T-helper 2 cell treated with Interferon-gamma antibody and Interleukin-4, amounts not matched to agents 5 μg/mL and 100 μg/mL, for 36 hours (primary cell): ENCODE measurements around the gene PAEP.

Source experiments
- DNase-seq: peaks from one replicate; pipeline ENCODE4 v3.0.0; 2021; ENCODE audit warnings: low spot score
- H3K27ac Mint-ChIP-seq: one replicate; pipeline ENCODE4 v1.8.0; 2021; ENCODE audit warnings: mild to moderate bottlenecking, mixed read lengths
- H3K27me3 Mint-ChIP-seq: one replicate; pipeline ENCODE4 v1.8.0; 2021; ENCODE audit warnings: low read depth, mixed read lengths
- H3K36me3 Mint-ChIP-seq: one replicate; pipeline ENCODE4 v1.8.0; 2021; ENCODE audit warnings: low read depth, mixed read lengths
- H3K4me1 Mint-ChIP-seq: one replicate; pipeline ENCODE4 v1.8.0; 2021; ENCODE audit warnings: low read depth, mixed read lengths
- H3K4me3 Mint-ChIP-seq: one replicate; pipeline ENCODE4 v1.8.0; 2022; ENCODE audit warnings: mild to moderate bottlenecking, moderate library complexity, mixed read lengths
- H3K9me3 Mint-ChIP-seq: one replicate; pipeline ENCODE4 v1.8.0; 2021; ENCODE audit warnings: mixed read lengths

Gene PAEP

DNA sequence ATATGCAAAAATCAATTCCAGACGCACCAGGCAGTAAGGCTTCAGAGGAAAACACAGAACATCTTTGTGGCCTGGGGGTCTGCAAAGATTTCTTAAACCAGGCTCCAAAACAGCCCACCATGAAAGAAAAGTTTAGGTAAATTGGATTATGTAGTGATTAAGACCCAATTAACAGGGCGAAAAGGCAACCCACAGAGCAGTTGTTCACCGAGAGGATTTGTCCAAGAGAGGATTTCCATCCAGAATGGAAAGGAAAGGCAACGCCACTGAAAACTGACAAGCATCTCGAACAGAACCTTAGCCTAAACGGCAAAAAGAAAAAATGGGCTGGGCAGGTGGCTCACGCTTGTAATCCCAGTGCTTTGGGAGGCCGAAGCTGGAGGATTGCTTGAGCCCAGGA lies 40.4 kb downstream of the PAEP start:
- Mint-ChIP-seq H3K4me3 (no peak overlapping the region), H3K27ac (no peak overlapping the region), H3K36me3 (no peaks in the 10 kb centered on the region), H3K9me3 (no peaks in the 10 kb centered on the region), H3K4me1 (no peaks in the 10 kb centered on the region), H3K27me3 (peaks cover 7% of the 10 kb centered on the region)
- no peak for DNase-seq

DNA sequence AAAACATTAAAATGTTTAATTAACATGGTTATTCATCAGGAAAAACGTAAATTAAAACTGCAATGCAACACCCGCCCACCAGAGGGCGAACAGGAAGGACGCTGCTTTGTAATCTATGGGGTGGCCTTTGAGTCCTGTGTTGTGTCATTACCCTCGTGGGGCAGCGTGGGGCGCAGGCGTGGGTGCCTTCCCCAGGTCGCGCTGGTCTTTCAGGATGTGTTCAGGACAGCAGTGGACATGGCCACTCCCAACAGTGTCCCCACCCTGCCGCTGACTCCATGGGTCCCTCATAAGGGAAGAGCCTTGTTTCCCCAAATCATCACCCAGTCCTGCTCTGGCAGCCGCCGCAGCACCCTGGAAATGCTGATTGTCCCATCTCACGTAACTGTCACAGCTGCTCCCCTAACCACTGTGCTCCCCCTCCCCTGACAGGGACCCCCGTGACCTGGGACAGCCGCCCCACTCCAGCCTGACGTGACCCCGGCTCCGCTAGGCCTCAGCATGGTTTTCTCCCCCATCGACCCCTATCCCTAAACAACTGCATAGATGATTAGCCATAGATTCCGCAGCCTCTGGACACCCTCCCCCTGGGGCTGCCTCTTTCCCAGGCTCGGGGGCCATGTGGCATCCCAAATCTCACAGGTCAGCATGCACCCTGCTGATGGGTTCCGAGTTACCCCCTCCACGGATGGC lies 41.4 kb downstream of the PAEP start:
- H3K36me3 Mint-ChIP-seq = no peaks in the 10 kb centered on the region
- H3K27ac Mint-ChIP-seq = no peak overlapping the region
- no peaks in the 10 kb centered on the region for H3K4me1 Mint-ChIP-seq
- peak; percentile 30 for DNase-seq
- H3K9me3 Mint-ChIP-seq = no peaks in the 10 kb centered on the region
- peaks cover 6% of the 10 kb centered on the region for H3K27me3 Mint-ChIP-seq
- H3K4me3 Mint-ChIP-seq = no peak overlapping the region

DNA sequence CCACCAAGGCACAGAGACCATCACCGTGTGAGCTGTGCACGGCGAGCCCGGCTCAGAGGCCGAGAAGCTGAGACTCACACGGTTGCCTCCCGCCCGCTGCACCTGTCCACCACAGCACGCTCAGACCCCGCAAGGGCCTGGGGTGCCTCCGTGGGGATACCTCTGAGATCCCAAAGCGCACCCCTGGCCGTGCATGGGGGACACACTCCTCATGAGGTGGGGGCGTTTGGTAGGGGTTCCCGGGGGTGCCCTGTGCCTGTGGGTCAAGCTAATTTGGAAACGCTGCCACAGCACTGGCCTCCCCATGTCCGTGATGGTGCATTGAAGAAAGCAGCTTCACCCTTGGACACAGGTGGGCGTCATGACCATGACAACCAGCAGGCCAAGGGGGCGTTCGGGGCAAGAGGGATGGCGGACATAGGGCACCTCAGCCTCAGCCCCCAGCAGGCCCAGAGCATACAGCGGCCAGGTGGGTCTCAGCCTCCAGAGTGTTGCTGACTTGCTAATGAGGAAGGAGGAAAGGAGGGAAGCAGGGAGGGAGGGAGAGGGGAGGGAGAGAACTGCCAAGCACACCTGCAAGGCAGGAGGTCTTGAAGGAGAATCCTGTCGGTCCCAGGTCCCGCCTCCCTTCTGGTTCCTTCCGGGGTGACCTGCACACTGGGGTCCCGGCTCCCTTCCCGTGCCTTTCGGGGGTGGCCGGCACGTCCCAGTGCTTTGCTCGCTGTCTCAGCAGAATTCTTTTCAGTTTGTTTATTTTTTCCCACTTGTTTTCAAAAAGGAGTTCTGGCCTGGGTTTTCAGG lies 43.1 kb downstream of the PAEP start:
- H3K36me3 Mint-ChIP-seq = no peaks in the 10 kb centered on the region
- no peak overlapping the region for H3K4me3 Mint-ChIP-seq
- peaks cover 3% of the 10 kb centered on the region for H3K27me3 Mint-ChIP-seq
- no peak overlapping the region for H3K27ac Mint-ChIP-seq
- no peaks in the 10 kb centered on the region for H3K9me3 Mint-ChIP-seq
- H3K4me1 Mint-ChIP-seq = no peaks in the 10 kb centered on the region
- no peak for DNase-seq

GRCh38 chr9:135605238-135605781 lies 43.8 kb downstream of the PAEP start:
- Mint-ChIP-seq H3K27me3 (peaks cover 2% of the 10 kb centered on the region), H3K9me3 (no peaks in the 10 kb centered on the region), H3K4me3 (no peak overlapping the region), H3K36me3 (no peaks in the 10 kb centered on the region), H3K4me1 (no peaks in the 10 kb centered on the region), H3K27ac (no peak overlapping the region)
- DNase-seq = no peak

GRCh38 chr9:135606885-135607259 lies 45.3 kb downstream of the PAEP start:
- no peak overlapping the region for H3K4me3 Mint-ChIP-seq
- no peak for DNase-seq
- H3K27me3 Mint-ChIP-seq = no peaks in the 10 kb centered on the region
- H3K36me3 Mint-ChIP-seq = no peaks in the 10 kb centered on the region
- H3K4me1 Mint-ChIP-seq = no peaks in the 10 kb centered on the region
- H3K27ac Mint-ChIP-seq = no peak overlapping the region
- no peaks in the 10 kb centered on the region for H3K9me3 Mint-ChIP-seq

DNA sequence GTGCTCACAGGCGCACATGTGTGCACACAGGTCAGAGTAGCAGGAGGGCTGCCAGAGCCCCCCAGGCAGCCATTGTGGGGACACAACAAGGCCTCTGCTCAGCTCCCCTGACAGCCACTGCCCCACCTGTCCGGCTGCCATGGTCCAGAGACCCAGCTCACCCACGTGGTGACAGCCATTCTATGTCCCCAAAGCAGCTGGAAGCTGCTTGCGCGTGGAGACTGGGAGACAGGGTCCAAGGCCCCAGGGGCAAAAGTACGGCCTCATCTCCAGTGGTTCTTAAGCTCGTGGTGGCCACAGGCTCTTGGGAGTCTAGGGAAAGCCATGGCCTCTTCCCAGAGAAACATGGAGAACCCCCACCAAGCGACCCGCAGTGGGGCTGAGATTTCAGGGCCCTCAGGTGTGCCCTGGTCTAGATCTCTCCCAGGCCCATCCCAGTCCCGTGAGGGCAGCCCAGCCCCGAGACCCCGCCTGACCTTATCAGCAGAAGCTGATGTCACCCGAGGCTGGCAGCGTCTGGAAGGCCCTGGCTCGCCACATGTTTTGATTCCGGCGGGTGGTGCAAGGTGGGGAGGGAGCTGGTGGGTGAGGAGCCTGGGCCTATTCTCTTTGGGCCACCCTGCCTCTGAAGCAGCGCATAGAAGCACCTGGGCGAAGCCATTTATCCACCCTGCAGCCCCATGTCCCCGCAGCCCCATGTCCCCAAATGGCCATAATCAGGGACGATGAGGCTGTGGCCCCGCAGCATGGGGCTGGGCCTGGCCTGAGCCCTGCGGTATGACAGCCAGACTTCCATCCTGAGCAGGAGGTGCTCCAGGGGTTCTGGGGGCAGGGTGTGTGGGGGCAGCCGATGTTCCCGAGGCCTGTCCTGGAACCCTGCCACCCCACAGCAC lies 46.1 kb downstream of the PAEP start:
- Mint-ChIP-seq H3K36me3 (no peaks in the 10 kb centered on the region), H3K27ac (no peak overlapping the region), H3K9me3 (no peaks in the 10 kb centered on the region), H3K4me1 (no peaks in the 10 kb centered on the region), H3K27me3 (no peaks in the 10 kb centered on the region), H3K4me3 (no peak overlapping the region)
- DNase-seq = no peak

DNA sequence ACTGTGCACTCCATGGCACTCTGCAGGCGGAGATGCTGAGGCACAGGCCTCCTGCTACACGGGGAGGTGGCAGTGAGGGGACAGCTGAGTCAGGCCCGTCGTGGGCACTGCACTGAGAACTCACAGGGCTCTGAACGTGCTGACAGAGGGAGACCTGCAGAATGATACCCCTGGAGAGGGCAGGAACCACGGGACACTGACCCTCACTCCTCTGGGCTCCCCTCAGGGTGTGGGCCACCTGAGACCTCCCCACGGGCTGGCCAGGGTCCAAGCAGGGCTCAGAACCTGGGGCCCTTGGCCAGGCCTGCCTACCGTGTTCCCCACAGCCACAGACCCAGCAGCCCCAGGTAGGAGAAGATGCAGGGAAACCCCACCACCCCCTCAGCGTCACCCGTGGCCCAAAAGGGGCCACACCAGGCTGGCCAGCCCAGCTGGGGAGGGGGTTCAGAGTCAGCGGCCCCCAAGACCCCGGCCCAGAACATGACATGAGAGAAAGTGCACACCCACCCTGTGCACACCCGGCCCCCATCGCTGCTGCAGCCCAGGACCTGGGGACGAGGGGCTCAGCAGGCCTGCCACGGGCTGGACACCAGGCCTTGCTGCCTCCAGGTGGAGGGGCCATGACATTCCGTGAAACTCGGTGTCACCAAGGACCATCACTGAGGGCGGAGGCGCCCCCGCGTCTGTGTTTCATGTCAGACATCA lies 46.9 kb downstream of the PAEP start:
- Mint-ChIP-seq H3K27me3 (no peaks in the 10 kb centered on the region), H3K36me3 (no peaks in the 10 kb centered on the region), H3K4me3 (no peak overlapping the region), H3K4me1 (no peaks in the 10 kb centered on the region), H3K9me3 (no peaks in the 10 kb centered on the region), H3K27ac (no peak overlapping the region)
- no peak for DNase-seq

DNA sequence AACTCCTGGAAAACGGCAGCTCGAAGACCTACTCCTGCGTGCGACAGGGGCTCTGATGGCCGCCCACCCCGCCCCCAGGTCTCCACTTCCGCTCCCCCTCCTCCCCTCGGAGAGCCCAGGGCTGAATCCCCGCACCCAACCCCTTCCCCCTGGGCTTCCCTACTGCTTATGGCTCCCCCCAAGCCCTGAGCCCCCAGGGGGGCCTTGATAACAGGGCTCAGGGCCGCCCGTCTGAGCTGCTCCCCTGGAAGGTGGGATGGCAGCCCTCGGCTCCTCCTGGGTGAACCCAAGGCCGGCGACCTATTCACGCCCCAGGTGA lies 47.4 kb downstream of the PAEP start:
- H3K27ac Mint-ChIP-seq = no peak overlapping the region
- no peaks in the 10 kb centered on the region for H3K9me3 Mint-ChIP-seq

GRCh38 chr9:135609366-135609955 lies 47.9 kb downstream of the PAEP start:
- Mint-ChIP-seq H3K36me3 (no peaks in the 10 kb centered on the region), H3K9me3 (no peaks in the 10 kb centered on the region), H3K27ac (no peak overlapping the region), H3K27me3 (no peaks in the 10 kb centered on the region), H3K4me1 (no peaks in the 10 kb centered on the region), H3K4me3 (no peak overlapping the region)
- DNase-seq = no peak

More for the DNA sequence above, 47.4 kb downstream of the PAEP start:
- Mint-ChIP-seq H3K27me3 (no peaks in the 10 kb centered on the region), H3K4me3 (no peak overlapping the region), H3K4me1 (no peaks in the 10 kb centered on the region), H3K36me3 (no peaks in the 10 kb centered on the region)
- no peak for DNase-seq

DNA sequence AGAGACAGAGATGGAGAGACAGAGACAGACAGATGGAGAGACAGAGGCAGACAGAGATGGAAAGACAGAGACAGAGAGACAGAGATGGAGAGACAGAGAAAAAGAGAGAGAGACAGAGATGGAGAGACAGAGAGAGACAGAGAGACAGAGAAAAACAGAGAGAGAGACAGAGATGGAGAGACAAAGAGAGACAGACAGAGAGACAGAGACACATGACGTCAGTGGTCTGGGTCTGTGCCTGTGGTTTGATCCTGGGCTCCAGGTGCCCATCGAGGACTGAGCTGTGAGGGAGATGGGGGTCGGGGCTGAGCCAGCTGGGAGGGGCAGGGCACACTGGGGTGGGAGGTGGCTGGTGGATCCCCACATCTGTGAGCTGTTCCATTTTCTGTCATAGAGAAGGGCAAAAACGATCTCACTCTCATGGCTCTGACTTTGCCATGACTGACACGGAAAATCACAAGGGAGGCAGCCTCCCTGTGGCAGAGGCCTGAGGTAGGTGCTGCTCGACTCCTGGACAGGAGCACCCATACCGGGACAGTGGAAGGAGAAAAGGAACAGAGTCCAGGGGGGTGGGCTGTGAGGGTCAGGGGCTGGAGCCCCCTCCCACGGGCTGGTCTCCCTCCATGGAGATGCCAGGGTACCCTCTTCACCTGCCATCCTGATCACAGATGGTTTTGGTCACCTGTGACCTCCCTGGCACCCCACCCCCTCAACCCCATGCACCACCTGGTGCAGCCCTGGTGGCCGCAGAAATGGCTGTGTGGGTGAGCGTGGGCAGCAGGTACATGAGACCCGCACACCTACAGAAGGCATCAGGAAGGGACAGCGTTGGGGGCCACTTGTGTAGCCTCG lies 49.0 kb downstream of the PAEP start:
- no peaks in the 10 kb centered on the region for H3K27me3 Mint-ChIP-seq
- no peaks in the 10 kb centered on the region for H3K9me3 Mint-ChIP-seq

GRCh38 chr9:135611142-135611874 lies 49.8 kb downstream of the PAEP start:
- no peak overlapping the region for H3K27ac Mint-ChIP-seq
- no peaks in the 10 kb centered on the region for H3K9me3 Mint-ChIP-seq
- H3K4me1 Mint-ChIP-seq = no peaks in the 10 kb centered on the region
- no peaks in the 10 kb centered on the region for H3K27me3 Mint-ChIP-seq
- no peaks in the 10 kb centered on the region for H3K36me3 Mint-ChIP-seq
- no peak overlapping the region for H3K4me3 Mint-ChIP-seq
- DNase-seq = no peak

More for the DNA sequence above, 49.0 kb downstream of the PAEP start:
- H3K4me3 Mint-ChIP-seq = no peak overlapping the region
- H3K4me1 Mint-ChIP-seq = no peaks in the 10 kb centered on the region
- H3K36me3 Mint-ChIP-seq = no peaks in the 10 kb centered on the region
- no peak for DNase-seq
- no peak overlapping the region for H3K27ac Mint-ChIP-seq

- Mint-ChIP-seq H3K36me3 (no peaks in the 10 kb centered on the region), H3K4me1 (no peaks in the 10 kb centered on the region), H3K9me3 (no peaks in the 10 kb centered on the region), H3K27me3 (no peaks in the 10 kb centered on the region), H3K4me3 (no peak overlapping the region), H3K27ac (no peak overlapping the region)
- DNase-seq = no peak
These were observed 50.3 kb downstream of the PAEP start for GRCh38 chr9:135611875-135612209.
